ENCODE measurements around the gene HYDIN.

DNA sequence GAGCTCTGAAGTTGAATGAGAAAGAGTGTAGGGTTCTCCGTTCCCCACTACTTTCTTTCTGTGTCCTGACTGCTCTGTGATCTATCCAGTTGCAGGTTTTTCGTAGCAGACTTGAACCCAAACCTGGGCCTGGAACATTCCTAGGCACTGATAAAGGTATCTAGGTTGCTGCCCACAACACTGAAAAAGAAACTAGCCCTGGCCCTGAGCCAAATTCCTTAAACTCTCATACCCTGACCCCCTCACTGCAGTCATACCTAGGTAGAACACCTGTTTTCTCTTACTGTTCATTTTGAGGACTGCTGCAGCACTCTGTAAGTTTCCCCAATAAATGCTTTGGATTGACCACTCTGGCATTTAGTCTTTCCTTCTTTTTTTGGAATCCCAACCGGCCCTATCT is 5.4 kb downstream of the HYDIN start:
- TF ChIP-seq POLR2AphosphoS5 (IDR thresholded peaks at IDR 0.05) (no peak), POLR2A (IDR thresholded peaks at IDR 0.05) (no peak)
- TF ChIP-seq, protein P1, sequence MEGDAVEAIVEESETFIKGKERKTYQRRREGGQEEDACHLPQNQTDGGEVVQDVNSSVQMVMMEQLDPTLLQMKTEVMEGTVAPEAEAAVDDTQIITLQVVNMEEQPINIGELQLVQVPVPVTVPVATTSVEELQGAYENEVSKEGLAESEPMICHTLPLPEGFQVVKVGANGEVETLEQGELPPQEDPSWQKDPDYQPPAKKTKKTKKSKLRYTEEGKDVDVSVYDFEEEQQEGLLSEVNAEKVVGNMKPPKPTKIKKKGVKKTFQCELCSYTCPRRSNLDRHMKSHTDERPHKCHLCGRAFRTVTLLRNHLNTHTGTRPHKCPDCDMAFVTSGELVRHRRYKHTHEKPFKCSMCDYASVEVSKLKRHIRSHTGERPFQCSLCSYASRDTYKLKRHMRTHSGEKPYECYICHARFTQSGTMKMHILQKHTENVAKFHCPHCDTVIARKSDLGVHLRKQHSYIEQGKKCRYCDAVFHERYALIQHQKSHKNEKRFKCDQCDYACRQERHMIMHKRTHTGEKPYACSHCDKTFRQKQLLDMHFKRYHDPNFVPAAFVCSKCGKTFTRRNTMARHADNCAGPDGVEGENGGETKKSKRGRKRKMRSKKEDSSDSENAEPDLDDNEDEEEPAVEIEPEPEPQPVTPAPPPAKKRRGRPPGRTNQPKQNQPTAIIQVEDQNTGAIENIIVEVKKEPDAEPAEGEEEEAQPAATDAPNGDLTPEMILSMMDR (IDR thresholded peaks at IDR 0.05): no peak
